Measurements from ENCODE around the gene DHX8.

Gene DHX8

DNA sequence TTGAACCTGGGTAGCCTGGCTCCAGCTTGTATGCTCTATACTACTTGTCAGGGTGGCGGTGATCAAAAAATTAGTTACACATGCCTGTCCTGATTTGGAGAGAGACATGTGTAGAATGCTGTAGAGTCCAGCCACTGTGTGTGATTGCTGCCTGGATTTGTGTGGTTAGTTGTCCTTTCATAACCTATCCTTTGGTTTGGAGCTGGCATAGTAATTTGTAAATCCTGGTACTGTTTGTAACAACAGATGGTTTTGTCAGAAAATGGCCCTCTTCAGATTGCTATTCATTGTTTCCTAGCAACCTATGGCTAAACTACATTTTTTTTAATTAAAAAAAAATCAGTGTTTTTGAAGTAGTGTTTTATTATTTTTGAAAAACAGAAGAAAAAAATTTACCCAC is 31.9 kb downstream of the DHX8 start:
- DNase-seq (ENCODE audit: low read depth), result no peak
- TF ChIP-seq, protein P1, sequence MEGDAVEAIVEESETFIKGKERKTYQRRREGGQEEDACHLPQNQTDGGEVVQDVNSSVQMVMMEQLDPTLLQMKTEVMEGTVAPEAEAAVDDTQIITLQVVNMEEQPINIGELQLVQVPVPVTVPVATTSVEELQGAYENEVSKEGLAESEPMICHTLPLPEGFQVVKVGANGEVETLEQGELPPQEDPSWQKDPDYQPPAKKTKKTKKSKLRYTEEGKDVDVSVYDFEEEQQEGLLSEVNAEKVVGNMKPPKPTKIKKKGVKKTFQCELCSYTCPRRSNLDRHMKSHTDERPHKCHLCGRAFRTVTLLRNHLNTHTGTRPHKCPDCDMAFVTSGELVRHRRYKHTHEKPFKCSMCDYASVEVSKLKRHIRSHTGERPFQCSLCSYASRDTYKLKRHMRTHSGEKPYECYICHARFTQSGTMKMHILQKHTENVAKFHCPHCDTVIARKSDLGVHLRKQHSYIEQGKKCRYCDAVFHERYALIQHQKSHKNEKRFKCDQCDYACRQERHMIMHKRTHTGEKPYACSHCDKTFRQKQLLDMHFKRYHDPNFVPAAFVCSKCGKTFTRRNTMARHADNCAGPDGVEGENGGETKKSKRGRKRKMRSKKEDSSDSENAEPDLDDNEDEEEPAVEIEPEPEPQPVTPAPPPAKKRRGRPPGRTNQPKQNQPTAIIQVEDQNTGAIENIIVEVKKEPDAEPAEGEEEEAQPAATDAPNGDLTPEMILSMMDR (conservative IDR thresholded peaks at IDR 0.05; ENCODE audit: low read depth, low read length), result no peak
- H3K4me3 ChIP-seq (ENCODE audit: low read length), result no peak overlapping the region

DNA sequence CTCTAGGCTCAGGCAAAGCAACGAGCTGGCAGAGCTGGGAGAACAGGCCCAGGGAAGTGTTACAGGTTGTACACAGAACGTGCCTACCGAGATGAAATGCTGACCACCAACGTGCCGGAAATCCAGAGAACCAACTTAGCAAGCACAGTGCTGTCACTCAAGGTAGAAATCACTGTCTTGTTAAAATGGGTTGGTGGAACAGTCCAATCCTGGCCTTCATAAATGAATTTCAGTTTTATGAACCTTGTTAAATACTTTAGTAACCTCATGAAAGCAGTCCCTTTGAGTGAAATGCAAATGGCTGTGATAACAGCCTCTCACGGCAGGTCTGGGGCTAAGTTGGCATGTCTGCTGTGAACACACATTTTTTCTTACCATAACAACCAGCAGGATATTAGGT is 33.4 kb downstream of the DHX8 start:
- TF ChIP-seq, protein P1 (conservative IDR thresholded peaks at IDR 0.05; ENCODE audit: low read depth, low read length), result no peak
- H3K4me3 ChIP-seq (ENCODE audit: low read length), result no peak overlapping the region
- no peak for DNase-seq (ENCODE audit: low read depth)

DNA sequence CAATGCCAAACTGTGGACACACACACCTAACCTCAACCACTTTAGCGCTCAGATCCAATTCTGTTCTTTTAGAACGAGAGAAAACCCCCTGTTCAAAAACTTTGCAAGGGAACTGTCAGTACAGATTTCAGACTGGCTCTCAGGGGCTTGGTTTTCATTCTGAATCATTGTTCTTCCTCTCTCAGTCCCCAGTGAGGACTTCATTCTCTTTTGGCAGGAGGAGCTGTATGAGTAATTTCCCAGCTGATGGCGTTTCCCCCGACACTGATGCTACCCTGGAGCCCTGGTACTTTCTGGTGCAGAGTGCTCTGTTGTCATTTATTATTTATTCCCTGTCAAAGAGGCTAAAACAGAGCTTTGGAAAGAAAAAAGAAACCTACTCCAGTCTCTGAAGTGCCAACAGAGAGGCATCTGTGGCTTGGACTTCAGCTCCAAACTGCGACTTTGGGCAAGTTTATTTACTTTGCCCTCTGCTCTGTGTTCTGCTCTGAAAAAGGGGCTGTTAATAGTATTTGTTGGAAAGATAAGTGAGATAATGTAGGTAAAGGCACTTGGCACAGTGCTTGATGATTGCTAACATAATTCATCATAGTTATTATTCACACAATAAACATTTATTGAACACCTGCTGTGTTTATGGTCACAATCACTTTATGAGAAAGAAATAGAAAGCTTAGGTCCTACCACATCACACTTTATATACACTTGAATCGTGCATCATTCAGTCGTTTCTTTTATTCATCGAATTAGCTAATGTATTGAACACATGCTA is 34.0 kb downstream of the DHX8 start:
- TF ChIP-seq, protein P1 (conservative IDR thresholded peaks at IDR 0.05; ENCODE audit: low read depth, low read length), result no peak
- no peak for DNase-seq (ENCODE audit: low read depth)

DNA sequence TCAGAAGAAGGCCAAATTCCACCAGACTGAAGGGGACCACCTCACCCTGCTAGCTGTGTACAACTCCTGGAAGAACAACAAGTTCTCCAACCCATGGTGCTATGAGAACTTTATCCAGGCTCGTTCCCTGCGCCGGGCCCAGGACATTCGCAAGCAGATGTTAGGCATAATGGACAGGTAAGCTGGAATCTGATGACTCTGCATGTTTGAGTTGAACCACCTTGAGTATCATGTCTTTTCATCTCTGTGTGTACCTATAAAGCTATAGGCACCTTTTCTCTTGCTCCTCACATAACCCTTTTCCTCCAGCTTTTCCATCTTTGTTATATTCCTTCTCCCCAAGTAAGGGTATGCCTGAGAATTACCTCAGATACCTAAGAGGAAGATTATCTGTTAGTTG is 37.6 kb downstream of the DHX8 start:
- DNase-seq (ENCODE audit: low read depth), result no peak
- TF ChIP-seq, protein P1 (conservative IDR thresholded peaks at IDR 0.05; ENCODE audit: low read depth, low read length), result no peak

More for the DNA sequence above, 34.0 kb downstream of the DHX8 start:
- no peak overlapping the region for H3K4me3 ChIP-seq (ENCODE audit: low read length)

DNA sequence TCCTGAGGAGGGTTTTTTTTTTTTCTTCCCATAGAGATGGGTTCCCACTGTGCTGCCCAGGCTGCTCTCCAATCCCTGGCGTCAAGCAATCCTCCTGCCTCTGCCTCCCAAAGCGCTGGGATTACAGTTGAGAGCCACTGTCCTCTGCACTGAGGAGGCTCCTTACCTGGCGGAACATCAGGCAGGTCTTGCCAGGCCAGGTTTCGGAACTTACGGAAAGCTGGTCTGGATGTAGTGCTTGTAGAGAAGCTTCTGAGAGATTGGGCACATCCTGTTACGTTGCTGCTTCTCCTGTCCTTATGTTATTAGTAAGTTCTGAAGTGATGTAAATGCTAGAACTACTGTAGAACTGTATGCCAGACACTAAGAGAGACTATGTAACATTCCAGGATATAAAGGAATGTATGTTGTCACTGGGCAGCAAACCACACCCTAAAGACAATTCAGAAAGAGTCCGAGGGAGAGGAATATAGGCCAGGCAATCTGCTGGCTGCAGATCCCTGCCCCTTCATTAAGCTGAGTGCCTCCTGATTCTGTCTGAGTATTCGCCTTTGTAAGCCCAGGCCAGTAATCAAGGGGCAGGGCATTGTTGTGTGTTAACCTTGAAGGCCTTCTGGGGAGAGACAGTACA is 41.3 kb downstream of the DHX8 start:
- TF ChIP-seq, protein P1 (conservative IDR thresholded peaks at IDR 0.05; ENCODE audit: low read depth, low read length), result no peak
- no peak for DNase-seq (ENCODE audit: low read depth)
- no peak overlapping the region for H3K4me3 ChIP-seq (ENCODE audit: low read length)

More for the DNA sequence above, 37.6 kb downstream of the DHX8 start:
- no peak overlapping the region for H3K4me3 ChIP-seq (ENCODE audit: low read length)

DNA sequence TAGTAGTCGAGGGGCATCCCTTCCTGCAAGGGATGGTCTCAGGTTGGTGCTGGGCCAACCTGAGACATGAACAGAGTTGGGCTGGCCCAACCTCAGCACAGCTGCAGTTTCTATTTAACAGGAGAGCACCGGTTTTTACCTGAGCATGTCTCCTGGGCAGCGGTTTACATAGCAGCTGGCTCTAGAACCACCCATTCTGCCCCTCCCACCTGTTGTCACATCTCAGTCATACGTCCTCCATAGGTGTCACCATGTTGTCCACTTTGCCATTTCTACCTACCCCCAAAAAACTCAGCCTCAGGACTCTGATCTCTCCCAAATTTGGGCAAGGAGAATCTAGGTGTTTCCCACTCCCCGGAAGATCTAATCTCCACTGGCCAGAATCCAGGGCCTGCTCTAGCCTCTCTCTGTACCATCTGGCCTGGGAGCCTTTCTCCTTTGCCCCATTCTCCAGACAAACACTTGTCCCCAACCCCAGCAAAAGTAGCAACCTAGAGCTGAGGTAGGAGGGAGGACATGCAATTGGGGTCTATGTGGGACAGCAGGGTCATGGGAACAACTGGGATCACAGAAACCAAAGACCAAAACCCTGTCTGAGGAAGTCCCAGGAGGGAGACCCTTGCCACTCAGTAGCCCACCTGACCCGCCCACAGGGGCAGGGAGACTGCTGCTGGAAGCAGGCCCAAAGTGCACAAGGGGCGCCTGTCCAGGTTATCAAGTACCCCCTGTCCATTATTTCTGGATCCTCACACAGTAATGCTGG is 43.3 kb downstream of the DHX8 start:
- TF ChIP-seq, protein P1 (conservative IDR thresholded peaks at IDR 0.05; ENCODE audit: low read depth, low read length), result no peak
- no peak overlapping the region for H3K4me3 ChIP-seq (ENCODE audit: low read length)
- no peak for DNase-seq (ENCODE audit: low read depth)

All from retinal pigment epithelial cell (primary cell).